ENCODE results near the gene PPP2R5E. TPM values are rescaled to one million over a fixed set of nuclear protein-coding genes. Genes with fewer than 3 reads are reported as not detected.

PPP2R5E gene
- total and polyA plus RNA-seq, 10 of the 15 experiments (the other 5 are each of a cell fraction or from before 2014, with no cell fraction given), result 11.4 to 56.2 (median 22.7) TPM

DNA sequence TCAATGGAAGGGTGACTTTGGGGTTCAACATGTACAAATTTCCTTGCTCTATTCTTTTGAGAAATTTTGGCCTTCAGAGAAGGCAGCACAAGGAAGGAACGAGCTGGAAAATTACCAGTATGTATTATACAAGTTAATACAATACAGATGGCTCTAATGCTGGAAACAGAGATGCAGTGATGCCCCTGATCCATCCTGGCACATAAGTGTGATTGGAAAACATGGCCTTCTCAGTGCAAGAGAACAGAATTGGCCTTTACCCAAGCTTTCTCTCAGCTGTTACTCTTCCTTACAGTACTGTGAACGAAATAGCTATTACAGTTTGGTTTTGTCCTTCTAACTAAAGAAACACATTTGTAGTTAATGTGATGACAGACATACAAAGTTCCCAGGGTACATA lies 122.0 kb downstream of the PPP2R5E start (continued):
- TF ChIP-seq ZNF274 (IDR thresholded peaks at IDR 0.05; ENCODE audit: insufficient read depth, insufficient read length), result no peak

DNA sequence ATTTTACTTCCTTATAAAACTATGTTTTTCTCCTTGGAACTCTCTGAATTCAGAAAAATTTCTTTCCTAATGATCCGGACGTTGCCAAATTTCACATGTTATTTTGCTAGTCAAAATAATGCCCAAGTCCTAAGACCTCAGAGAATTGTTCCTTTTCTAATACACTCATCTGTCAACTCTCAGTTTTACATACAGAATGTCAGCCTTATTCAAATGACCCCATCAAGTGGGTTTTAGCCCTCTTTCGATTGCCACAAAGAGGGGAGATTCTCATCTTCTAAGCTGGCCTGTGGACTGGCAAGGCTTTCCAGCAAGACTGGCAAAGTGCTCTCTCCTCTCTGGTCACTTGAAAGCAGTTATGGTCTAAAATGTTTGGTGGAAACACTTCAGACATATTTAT lies 125.2 kb downstream of the PPP2R5E start:
- peak; percentile 80 for FAIRE-seq
- H3K4me2 ChIP-seq (ENCODE audit: control insufficient read depth, insufficient read depth), result 0 out of 2 replicates have a peak overlapping the region, but pooled peaks have one; percentile 11
- SMC1A ChIA-PET (ENCODE audit: uncharacterized antibody, unreplicated experiment), result no interaction called here
- TF ChIP-seq, protein P1, sequence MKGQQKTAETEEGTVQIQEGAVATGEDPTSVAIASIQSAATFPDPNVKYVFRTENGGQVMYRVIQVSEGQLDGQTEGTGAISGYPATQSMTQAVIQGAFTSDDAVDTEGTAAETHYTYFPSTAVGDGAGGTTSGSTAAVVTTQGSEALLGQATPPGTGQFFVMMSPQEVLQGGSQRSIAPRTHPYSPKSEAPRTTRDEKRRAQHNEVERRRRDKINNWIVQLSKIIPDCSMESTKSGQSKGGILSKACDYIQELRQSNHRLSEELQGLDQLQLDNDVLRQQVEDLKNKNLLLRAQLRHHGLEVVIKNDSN (IDR thresholded peaks at IDR 0.05; ENCODE audit: borderline replicate concordance, extremely low read length, insufficient read depth, low read depth, low read length), result no peak
- TF ChIP-seq JUND (IDR thresholded peaks at IDR 0.05; ENCODE audit: low read depth, low read length) (no peak), YBX1 (IDR thresholded peaks at IDR 0.05) (no peak), JUNB (IDR thresholded peaks at IDR 0.05) (peak; percentile 51), MEF2A (IDR thresholded peaks at IDR 0.05; ENCODE audit: insufficient read depth, low read depth, low read length) (no peak), STAT1 (conservative IDR thresholded peaks at IDR 0.05) (no peak), RUNX3 (IDR thresholded peaks at IDR 0.05; ENCODE audit: low read length) (peak; percentile 42), GABPA (IDR thresholded peaks at IDR 0.05; ENCODE audit: low read depth) (no peak), POLR2AphosphoS2 (IDR thresholded peaks at IDR 0.05; ENCODE audit: low read depth, low read length) (no peak), HDAC2 (IDR thresholded peaks at IDR 0.05) (no peak), GATAD2B (conservative IDR thresholded peaks at IDR 0.05; ENCODE audit: low read depth) (no peak), RBBP5 (conservative IDR thresholded peaks at IDR 0.05) (no peak), RFX5 (IDR thresholded peaks at IDR 0.05; ENCODE audit: low read depth, low read length) (no peak), SIN3A (IDR thresholded peaks at IDR 0.05; ENCODE audit: low read depth, low read length) (no peak), IKZF2 (IDR thresholded peaks at IDR 0.05) (no peak)
- TF ChIP-seq, protein P2, sequence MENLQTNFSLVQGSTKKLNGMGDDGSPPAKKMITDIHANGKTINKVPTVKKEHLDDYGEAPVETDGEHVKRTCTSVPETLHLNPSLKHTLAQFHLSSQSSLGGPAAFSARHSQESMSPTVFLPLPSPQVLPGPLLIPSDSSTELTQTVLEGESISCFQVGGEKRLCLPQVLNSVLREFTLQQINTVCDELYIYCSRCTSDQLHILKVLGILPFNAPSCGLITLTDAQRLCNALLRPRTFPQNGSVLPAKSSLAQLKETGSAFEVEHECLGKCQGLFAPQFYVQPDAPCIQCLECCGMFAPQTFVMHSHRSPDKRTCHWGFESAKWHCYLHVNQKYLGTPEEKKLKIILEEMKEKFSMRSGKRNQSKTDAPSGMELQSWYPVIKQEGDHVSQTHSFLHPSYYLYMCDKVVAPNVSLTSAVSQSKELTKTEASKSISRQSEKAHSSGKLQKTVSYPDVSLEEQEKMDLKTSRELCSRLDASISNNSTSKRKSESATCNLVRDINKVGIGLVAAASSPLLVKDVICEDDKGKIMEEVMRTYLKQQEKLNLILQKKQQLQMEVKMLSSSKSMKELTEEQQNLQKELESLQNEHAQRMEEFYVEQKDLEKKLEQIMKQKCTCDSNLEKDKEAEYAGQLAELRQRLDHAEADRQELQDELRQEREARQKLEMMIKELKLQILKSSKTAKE (IDR thresholded peaks at IDR 0.05; ENCODE audit: low read depth, poor library complexity, severe bottlenecking), result no peak
- TF ChIP-seq, protein P3, sequence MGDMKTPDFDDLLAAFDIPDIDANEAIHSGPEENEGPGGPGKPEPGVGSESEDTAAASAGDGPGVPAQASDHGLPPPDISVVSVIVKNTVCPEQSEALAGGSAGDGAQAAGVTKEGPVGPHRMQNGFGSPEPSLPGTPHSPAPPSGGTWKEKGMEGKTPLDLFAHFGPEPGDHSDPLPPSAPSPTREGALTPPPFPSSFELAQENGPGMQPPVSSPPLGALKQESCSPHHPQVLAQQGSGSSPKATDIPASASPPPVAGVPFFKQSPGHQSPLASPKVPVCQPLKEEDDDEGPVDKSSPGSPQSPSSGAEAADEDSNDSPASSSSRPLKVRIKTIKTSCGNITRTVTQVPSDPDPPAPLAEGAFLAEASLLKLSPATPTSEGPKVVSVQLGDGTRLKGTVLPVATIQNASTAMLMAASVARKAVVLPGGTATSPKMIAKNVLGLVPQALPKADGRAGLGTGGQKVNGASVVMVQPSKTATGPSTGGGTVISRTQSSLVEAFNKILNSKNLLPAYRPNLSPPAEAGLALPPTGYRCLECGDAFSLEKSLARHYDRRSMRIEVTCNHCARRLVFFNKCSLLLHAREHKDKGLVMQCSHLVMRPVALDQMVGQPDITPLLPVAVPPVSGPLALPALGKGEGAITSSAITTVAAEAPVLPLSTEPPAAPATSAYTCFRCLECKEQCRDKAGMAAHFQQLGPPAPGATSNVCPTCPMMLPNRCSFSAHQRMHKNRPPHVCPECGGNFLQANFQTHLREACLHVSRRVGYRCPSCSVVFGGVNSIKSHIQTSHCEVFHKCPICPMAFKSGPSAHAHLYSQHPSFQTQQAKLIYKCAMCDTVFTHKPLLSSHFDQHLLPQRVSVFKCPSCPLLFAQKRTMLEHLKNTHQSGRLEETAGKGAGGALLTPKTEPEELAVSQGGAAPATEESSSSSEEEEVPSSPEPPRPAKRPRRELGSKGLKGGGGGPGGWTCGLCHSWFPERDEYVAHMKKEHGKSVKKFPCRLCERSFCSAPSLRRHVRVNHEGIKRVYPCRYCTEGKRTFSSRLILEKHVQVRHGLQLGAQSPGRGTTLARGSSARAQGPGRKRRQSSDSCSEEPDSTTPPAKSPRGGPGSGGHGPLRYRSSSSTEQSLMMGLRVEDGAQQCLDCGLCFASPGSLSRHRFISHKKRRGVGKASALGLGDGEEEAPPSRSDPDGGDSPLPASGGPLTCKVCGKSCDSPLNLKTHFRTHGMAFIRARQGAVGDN (IDR thresholded peaks at IDR 0.05), result no peak

More for the DNA sequence above, 125.2 kb downstream of the PPP2R5E start:
- no peaks in the 10 kb centered on the region for H3K9me3 ChIP-seq (replicated peaks; ENCODE audit: control insufficient read depth, insufficient read depth, low read length)
- in situ Hi-C loops (cut with MboI) (no loop called here), intact Hi-C loops (cut with micrococcal nuclease; ENCODE audit: unreplicated experiment) (loop anchor here (10.0 kb wide), 1 partner anchor 127 kb away; the partner anchor contains the start of gene PPP2R5E)
- CTCF ChIA-PET, result no interaction called here
- H3K4me3 ChIP-seq, result no peak overlapping the region
- ATAC-seq (peak; percentile 74), DNase-seq (ENCODE audit: low read depth, low spot score) (no peak)
- H3K27ac ChIP-seq (ENCODE audit: control insufficient read depth, insufficient read depth), result no peak overlapping the region
- H3K27me3 ChIP-seq (replicated peaks in 1 of 2; ENCODE audit: control insufficient read depth in 2 of 2, insufficient read depth in 2 of 2, low read length in 1 of 2), result no peaks in the 10 kb centered on the region
- H3K4me1 ChIP-seq (ENCODE audit: control insufficient read depth, insufficient read depth, low read length), result peaks cover 6% of the 10 kb centered on the region
- no peaks in the 10 kb centered on the region for H4K20me1 ChIP-seq (ENCODE audit: control insufficient read depth, insufficient read depth)
- peaks cover 3 to 8% of the 10 kb centered on the region in 2 experiments; a peak in 3 of 4 replicates for H3K36me3 ChIP-seq (ENCODE audit: control insufficient read depth in 2 of 2, insufficient read depth in 2 of 2, low read length in 1 of 2)
- POLR2A ChIA-PET, result no interaction called here
- BruUV-seq (replicated peaks), result no TSS peak
- RAD21 ChIA-PET (ENCODE audit: unreplicated experiment), result no interaction called here
- no peak overlapping the region for H2AFZ ChIP-seq (ENCODE audit: control insufficient read depth, low read depth, low read length)
- peaks cover 4% of the 10 kb centered on the region for H3K79me2 ChIP-seq (ENCODE audit: control insufficient read depth, insufficient read depth, low read length)
- 26% methylated on average over 3 of the region's 3 CpGs for WGBS (ENCODE audit: insufficient coverage, insufficient replicate concordance, low lambda C conversion rate, missing lambda C conversion rate)
- H3K9ac ChIP-seq (ENCODE audit: control insufficient read depth, insufficient read depth, low read length), result no peak overlapping the region

All from GM12878 (cell line).